Trophoblast cell (in vitro differentiated cells and primary cell): ENCODE data around the gene TMEM170A.
A peak's percentile ranks its signal among the peaks of the same experiment; 100 is the strongest.
"Not testable (repeated sequence)": the region's sequence is repeated elsewhere in the genome, so short reads cannot be mapped to it uniquely, and the experiment has no call there.

Experiments used
- DNase-seq, 2 donors: peaks; one replicate each; pipeline ENCODE4 v3.0.0-alpha.2; 2016
- H2AFZ ChIP-seq: 2 replicates; pipeline ENCODE4 v1.6.1; 2013; ENCODE audit warnings: low read length, moderate library complexity, mild to moderate bottlenecking; ENCODE audit not compliant: insufficient read depth, poor library complexity
- H2AK5ac ChIP-seq: 2 replicates; pipeline ENCODE4 v1.6.1; 2013; ENCODE audit warnings: mild to moderate bottlenecking, low read length
- H2BK120ac ChIP-seq: 2 replicates; pipeline ENCODE4 v1.6.1; 2013; ENCODE audit warnings: low read length, mild to moderate bottlenecking, moderate library complexity; ENCODE audit not compliant: insufficient read depth, poor library complexity
- H2BK12ac ChIP-seq: 2 replicates; pipeline ENCODE4 v1.6.1; 2013; ENCODE audit warnings: mild to moderate bottlenecking, low read length, moderate library complexity
- H2BK5ac ChIP-seq: 2 replicates; pipeline ENCODE4 v1.6.1; 2013; ENCODE audit warnings: low read length, low read depth, moderate library complexity, mild to moderate bottlenecking; ENCODE audit not compliant: poor library complexity
- H3K14ac ChIP-seq: 2 replicates; pipeline ENCODE4 v1.6.1; 2013; ENCODE audit warnings: mild to moderate bottlenecking, low read length
- H3K18ac ChIP-seq: 2 replicates; pipeline ENCODE4 v1.6.1; 2013; ENCODE audit warnings: mild to moderate bottlenecking, low read length
- H3K23ac ChIP-seq: 2 replicates; pipeline ENCODE4 v1.6.1; 2013; ENCODE audit warnings: low read length
- H3K27ac ChIP-seq: 2 replicates; pipeline ENCODE4 v1.5.1; 2013; ENCODE audit warnings: low read depth, mild to moderate bottlenecking, inconsistent platforms, low read length, moderate library complexity
- H3K27me3 ChIP-seq: 2 replicates; pipeline ENCODE4 v1.6.1; 2013; ENCODE audit warnings: inconsistent platforms, mild to moderate bottlenecking, low read length, moderate library complexity; ENCODE audit not compliant: insufficient read depth
- H3K36me3 ChIP-seq, 2 experiments: 1 replicate in 1 of 2; 2 replicates in 1 of 2; pipeline ENCODE4 v1.6.1; 2013; ENCODE audit warnings: low read length in 2 of 2, mild to moderate bottlenecking in 2 of 2, moderate library complexity in 1 of 2; ENCODE audit not compliant: insufficient read depth in 2 of 2, control insufficient read depth in 1 of 2
- H3K4ac ChIP-seq: 2 replicates; pipeline ENCODE4 v1.6.1; 2013; ENCODE audit warnings: low read depth, mild to moderate bottlenecking, low read length, moderate library complexity
- H3K4me1 ChIP-seq, 2 experiments: 1 replicate in 1 of 2; 2 replicates in 1 of 2; pipeline ENCODE4 v1.6.1; 2013; ENCODE audit warnings: low read length in 2 of 2, mild to moderate bottlenecking in 2 of 2, moderate library complexity in 1 of 2; ENCODE audit not compliant: insufficient read depth in 2 of 2, control insufficient read depth in 1 of 2
- H3K4me2 ChIP-seq: 2 replicates; pipeline ENCODE4 v1.6.1; 2013; ENCODE audit warnings: inconsistent platforms, mild to moderate bottlenecking, low read length, moderate library complexity
- H3K4me3 ChIP-seq: 2 replicates; pipeline ENCODE4 v1.5.1; 2013; ENCODE audit warnings: mild to moderate bottlenecking, low read depth, low read length, inconsistent platforms
- H3K79me1 ChIP-seq: one replicate; pipeline ENCODE4 v1.6.1; 2013; ENCODE audit warnings: low read length
- H3K79me2 ChIP-seq: 2 replicates; pipeline ENCODE4 v1.6.1; 2013; ENCODE audit warnings: low read length, mild to moderate bottlenecking; ENCODE audit not compliant: control insufficient read depth, insufficient read depth, poor library complexity
- H3K9ac ChIP-seq: 2 replicates; pipeline ENCODE4 v1.6.1; 2013; ENCODE audit warnings: mild to moderate bottlenecking, low read length
- H3K9me3 ChIP-seq: 2 replicates; pipeline ENCODE4 v1.6.1; 2013; ENCODE audit warnings: low read depth, mild to moderate bottlenecking, control low read depth, inconsistent platforms, low read length; ENCODE audit not compliant: insufficient read depth
- H4K12ac ChIP-seq: 2 replicates; pipeline ENCODE4 v1.6.1; 2013; ENCODE audit warnings: low read depth, mild to moderate bottlenecking, low read length, moderate library complexity
- H4K8ac ChIP-seq: 2 replicates; pipeline ENCODE4 v1.6.1; 2013; ENCODE audit warnings: low read depth, mild to moderate bottlenecking, low read length, moderate library complexity
- H4K91ac ChIP-seq: one replicate; pipeline ENCODE4 v1.6.1; 2013; ENCODE audit warnings: low read depth, mild to moderate bottlenecking, low read length, moderate library complexity
- WGBS: extraction: QIAGEN DNeasy Blood & Tissue Kit; methylation state at CpG from one replicate; pipeline ENCODE4 v1.1.7; 2013; ENCODE audit warnings: missing lambda C conversion rate; ENCODE audit not compliant: insufficient read length, insufficient coverage; ENCODE audit errors: extremely low coverage; 5-methylcytosine and 5-hydroxymethylcytosine counted together

Gene TMEM170A

GRCh38 chr16:75432828-75433731 lies 31.4 kb downstream of the TMEM170A start, which contains the start of gene CFDP1:
CFDP1 (minus strand) TSS chr16:75433503; CDS start chr16:75433352, 151 bp downstream.
- peak within 1 kb of the TSS; percentile 79 for H3K4me2 ChIP-seq
- H2BK5ac ChIP-seq: peak within 1 kb of the TSS; percentile 85
- no CpG with 5 or more reads among the region's 85 CpGs for WGBS
- peak within 1 kb of the TSS; percentile 88 for H4K8ac ChIP-seq
- H3K4me3 ChIP-seq: peak within 1 kb of the TSS; percentile 98
- H3K36me3 ChIP-seq: peaks cover 0 to 2% of the 10 kb centered on the region in 2 experiments
- H2BK120ac ChIP-seq: peak within 1 kb of the TSS; percentile 70
- no peak within 1 kb of the TSS for H2BK12ac ChIP-seq
- H4K91ac ChIP-seq: peak within 1 kb of the TSS; percentile 92
- DNase-seq: peak; percentile 97 to 99
- no peaks in the 10 kb centered on the region for H3K4me1 ChIP-seq
- H3K27me3 ChIP-seq: no peaks in the 10 kb centered on the region
- H4K12ac ChIP-seq: peak within 1 kb of the TSS; percentile 81
- H3K14ac ChIP-seq: peak within 1 kb of the TSS; percentile 78
- H3K79me2 ChIP-seq: peaks cover 10% of the 10 kb centered on the region
- H3K4ac ChIP-seq: peak within 1 kb of the TSS; percentile 96
- peak within 1 kb of the TSS; percentile 99 for H2AFZ ChIP-seq
- no peak within 1 kb of the TSS for H3K23ac ChIP-seq
- peak within 1 kb of the TSS; percentile 21 for H2AK5ac ChIP-seq
- peaks cover 12% of the 10 kb centered on the region for H3K79me1 ChIP-seq
- peak within 1 kb of the TSS; percentile 88 for H3K9ac ChIP-seq
- H3K18ac ChIP-seq: peak within 1 kb of the TSS; percentile 91
- H3K9me3 ChIP-seq: no peaks in the 10 kb centered on the region
- H3K27ac ChIP-seq: peak within 1 kb of the TSS; percentile 73

GRCh38 chr16:75429621-75430403 lies 34.7 kb downstream of the TMEM170A start:
- H3K23ac ChIP-seq: no peak overlapping the region
- peaks cover 12% of the 10 kb centered on the region for H3K79me1 ChIP-seq
- no peaks in the 10 kb centered on the region for H3K4me1 ChIP-seq
- no peak overlapping the region for H2BK12ac ChIP-seq
- H3K14ac ChIP-seq: no peak overlapping the region
- no peaks in the 10 kb centered on the region for H3K27me3 ChIP-seq
- H3K79me2 ChIP-seq: peaks cover 10% of the 10 kb centered on the region
- no peaks in the 10 kb centered on the region for H3K9me3 ChIP-seq
- 100% methylated on average over 2 of the region's 11 CpGs for WGBS
- no peak overlapping the region for H3K9ac ChIP-seq
- no peak overlapping the region for H4K8ac ChIP-seq
- H2BK5ac ChIP-seq: no peak overlapping the region
- H3K36me3 ChIP-seq: peaks cover 0 to 2% of the 10 kb centered on the region in 2 experiments
- H3K4me2 ChIP-seq: no peak overlapping the region
- peak overlapping the region; percentile 89 for H3K4ac ChIP-seq
- H3K4me3 ChIP-seq: no peak overlapping the region
- no peak overlapping the region for H2BK120ac ChIP-seq
- H2AK5ac ChIP-seq: no peak overlapping the region
- no peak overlapping the region for H4K12ac ChIP-seq
- H3K18ac ChIP-seq: no peak overlapping the region
- no peak overlapping the region for H4K91ac ChIP-seq
- H3K27ac ChIP-seq: no peak overlapping the region
- peak; percentile 46 to 73 for DNase-seq
- H2AFZ ChIP-seq: no peak overlapping the region

GRCh38 chr16:75426524-75426923 lies 38.0 kb downstream of the TMEM170A start:
- not testable (repeated sequence) for H3K9ac ChIP-seq, H3K4me1 ChIP-seq, H2AK5ac ChIP-seq, H2BK5ac ChIP-seq, H2AFZ ChIP-seq, H2BK120ac ChIP-seq, H4K12ac ChIP-seq, H3K4ac ChIP-seq, H3K23ac ChIP-seq, H3K18ac ChIP-seq, H3K4me3 ChIP-seq, H4K8ac ChIP-seq, H3K27ac ChIP-seq, H3K14ac ChIP-seq, H4K91ac ChIP-seq, H3K36me3 ChIP-seq, H3K4me2 ChIP-seq, H3K79me1 ChIP-seq, H3K9me3 ChIP-seq, H3K79me2 ChIP-seq, H3K27me3 ChIP-seq
- DNase-seq: peak in 1 of 2 donors; percentile 48
- H2BK12ac ChIP-seq: peak overlapping the region; percentile 22
- no CpG with 5 or more reads among the region's 2 CpGs for WGBS

GRCh38 chr16:75424105-75424762 lies 40.3 kb downstream of the TMEM170A start:
- H3K79me1 ChIP-seq, H3K4ac ChIP-seq, H3K27ac ChIP-seq, H2BK120ac ChIP-seq, H3K23ac ChIP-seq, H3K18ac ChIP-seq, H3K9me3 ChIP-seq, H3K79me2 ChIP-seq, H2AFZ ChIP-seq, H3K27me3 ChIP-seq, H2BK12ac ChIP-seq, H4K12ac ChIP-seq, H2AK5ac ChIP-seq, H3K4me1 ChIP-seq, H2BK5ac ChIP-seq, H3K36me3 ChIP-seq, H3K4me3 ChIP-seq, H4K8ac ChIP-seq, H3K14ac ChIP-seq, H3K9ac ChIP-seq, H4K91ac ChIP-seq, H3K4me2 ChIP-seq, DNase-seq: not testable (repeated sequence)
- no CpG with 5 or more reads among the region's 18 CpGs for WGBS
